H9 (cell line): ENCODE data around the gene ADAMTS5. TPM values are rescaled to one million over a fixed set of nuclear protein-coding genes. Genes with fewer than 3 reads are reported as not detected.

Experiments used
- DNase-seq: peaks from one replicate; pipeline ENCODE4 v3.0.0-alpha.2; 2017
- H2AFZ ChIP-seq: one replicate; pipeline ENCODE4 v1.6.1; 2013; ENCODE audit warnings: mild to moderate bottlenecking, low read length, control low read depth, moderate library complexity
- H2AK5ac ChIP-seq: 2 replicates; pipeline ENCODE4 v1.6.1; 2013; ENCODE audit warnings: low read length, control low read depth, mixed read lengths; ENCODE audit not compliant: insufficient read length
- H2BK120ac ChIP-seq: one replicate; pipeline ENCODE4 v1.6.1; 2013; ENCODE audit warnings: low read depth, mild to moderate bottlenecking, low read length, control low read depth, inconsistent platforms; ENCODE audit not compliant: poor library complexity, severe bottlenecking
- H2BK12ac ChIP-seq: 2 replicates; pipeline ENCODE4 v1.6.1; 2013; ENCODE audit warnings: low read length, control low read depth, mixed read lengths, low read depth; ENCODE audit not compliant: insufficient read length
- H2BK15ac ChIP-seq: 2 replicates; pipeline ENCODE4 v1.6.1; 2013; ENCODE audit warnings: low read depth, low read length, control low read depth
- H2BK20ac ChIP-seq: one replicate; pipeline ENCODE4 v1.6.1; 2013; ENCODE audit warnings: low read depth, mild to moderate bottlenecking, low read length, control low read depth, inconsistent platforms; ENCODE audit not compliant: poor library complexity, severe bottlenecking
- H2BK5ac ChIP-seq: 2 replicates; pipeline ENCODE4 v1.6.1; 2013; ENCODE audit warnings: low read length, control low read depth, mixed read lengths; ENCODE audit not compliant: insufficient read length
- H3K14ac ChIP-seq: 2 replicates; pipeline ENCODE4 v1.6.1; 2013; ENCODE audit warnings: low read length, control low read depth; ENCODE audit not compliant: insufficient read depth
- H3K18ac ChIP-seq: 2 replicates; pipeline ENCODE4 v1.6.1; 2013; ENCODE audit warnings: low read depth, mild to moderate bottlenecking, mixed read lengths, low read length, control low read depth; ENCODE audit not compliant: insufficient read length
- H3K23ac ChIP-seq: 2 replicates; pipeline ENCODE4 v1.6.1; 2013; ENCODE audit warnings: low read length, control low read depth, mixed read lengths, low read depth; ENCODE audit not compliant: insufficient read length
- H3K23me2 ChIP-seq: 2 replicates; pipeline ENCODE4 v1.6.1; 2013; ENCODE audit warnings: low read depth, mild to moderate bottlenecking, mixed read lengths, low read length, control low read depth; ENCODE audit not compliant: insufficient read length, poor library complexity, severe bottlenecking
- H3K27ac ChIP-seq: 2 replicates; pipeline ENCODE4 v1.5.1; 2013; ENCODE audit warnings: low read length, control low read depth, mixed read lengths, low read depth; ENCODE audit not compliant: insufficient read length
- H3K27me3 ChIP-seq: 2 replicates; pipeline ENCODE4 v1.6.1; 2013; ENCODE audit warnings: low read length, control low read depth, inconsistent platforms; ENCODE audit not compliant: insufficient read depth
- H3K4ac ChIP-seq: 2 replicates; pipeline ENCODE4 v1.6.1; 2013; ENCODE audit warnings: low read depth, mild to moderate bottlenecking, control low read depth, inconsistent platforms, low read length, moderate library complexity
- H3K4me1 ChIP-seq: 2 replicates; pipeline ENCODE4 v1.6.1; 2013; ENCODE audit warnings: low read length, control low read depth, inconsistent platforms; ENCODE audit not compliant: insufficient read depth
- H3K4me2 ChIP-seq: 2 replicates; pipeline ENCODE4 v1.6.1; 2013; ENCODE audit warnings: low read length, control low read depth, mixed read lengths; ENCODE audit not compliant: insufficient read length, insufficient read depth
- H3K56ac ChIP-seq: 2 replicates; pipeline ENCODE4 v1.6.1; 2013; ENCODE audit warnings: low read depth, mild to moderate bottlenecking, mixed read lengths, low read length, control low read depth; ENCODE audit not compliant: insufficient read length
- H3K79me1 ChIP-seq: 2 replicates; pipeline ENCODE4 v1.6.1; 2013; ENCODE audit warnings: low read depth, mild to moderate bottlenecking, moderate library complexity, low read length, control low read depth, inconsistent platforms; ENCODE audit not compliant: insufficient read depth, poor library complexity, severe bottlenecking
- H3K79me2 ChIP-seq: 2 replicates; pipeline ENCODE4 v1.6.1; 2013; ENCODE audit warnings: low read length, control low read depth, inconsistent platforms; ENCODE audit not compliant: insufficient read depth
- H3K9ac ChIP-seq: 2 replicates; pipeline ENCODE4 v1.6.1; 2013; ENCODE audit warnings: low read length, control low read depth, mixed read lengths; ENCODE audit not compliant: insufficient read length; ENCODE audit errors: extremely low read depth
- H3K9me3 ChIP-seq: one replicate; pipeline ENCODE4 v1.6.1; 2013; ENCODE audit warnings: low read depth, low read length, inconsistent platforms; ENCODE audit not compliant: control insufficient read depth
- H3T11ph ChIP-seq: one replicate; pipeline ENCODE4 v1.6.1; 2013; ENCODE audit warnings: mild to moderate bottlenecking, low read length, control low read depth, inconsistent platforms
- H4K20me1 ChIP-seq: one replicate; pipeline ENCODE4 v1.6.1; 2013; ENCODE audit not compliant: control insufficient read depth, insufficient read length, insufficient read depth
- H4K5ac ChIP-seq: 2 replicates; pipeline ENCODE4 v1.6.1; 2013; ENCODE audit warnings: low read depth, mild to moderate bottlenecking, mixed read lengths, low read length, control low read depth; ENCODE audit not compliant: insufficient read length
- H4K8ac ChIP-seq: replicated peaks from 2 replicates; pipeline ENCODE4 v1.6.1; 2013; ENCODE audit warnings: low read length, control low read depth, mixed read lengths, low read depth; ENCODE audit not compliant: insufficient read length
- H4K91ac ChIP-seq: 2 replicates; pipeline ENCODE4 v1.6.1; 2013; ENCODE audit warnings: low read depth, mild to moderate bottlenecking, moderate library complexity, mixed read lengths, low read length, control low read depth; ENCODE audit not compliant: insufficient read length
- H3K27ac Mint-ChIP-seq, 3 experiments: 2 replicates in 2 of 3; 3 replicates in 1 of 3; pipeline ENCODE4 v1.8.0; 2020 to 2021; ENCODE audit warnings: mixed read lengths in 3 of 3, mild to moderate bottlenecking in 1 of 3, moderate library complexity in 1 of 3
- H3K27me3 Mint-ChIP-seq: 2 replicates; pipeline ENCODE4 v1.8.0; 2021; ENCODE audit warnings: low read depth, mild to moderate bottlenecking, moderate library complexity, mixed read lengths
- H3K36me3 Mint-ChIP-seq, 3 experiments: 2 replicates in 2 of 3; 3 replicates in 1 of 3; pipeline ENCODE4 v1.8.0; 2020 to 2021; ENCODE audit warnings: low read depth in 3 of 3, mixed read lengths in 3 of 3; ENCODE audit not compliant: insufficient read depth in 1 of 3
- H3K4me1 Mint-ChIP-seq, 2 experiments: 2 replicates each; pipeline ENCODE4 v1.8.0; 2020; ENCODE audit warnings: mixed read lengths in 2 of 2
- H3K4me3 Mint-ChIP-seq, 2 experiments: 2 replicates in 1 of 2; 3 replicates in 1 of 2; pipeline ENCODE4 v1.8.0; 2020 to 2021; ENCODE audit warnings: mild to moderate bottlenecking in 2 of 2, mixed read lengths in 2 of 2, moderate library complexity in 1 of 2
- H3K9me3 Mint-ChIP-seq, 2 experiments: 2 replicates in 1 of 2; 3 replicates in 1 of 2; pipeline ENCODE4 v1.8.0; 2020; ENCODE audit warnings: mild to moderate bottlenecking in 2 of 2, mixed read lengths in 2 of 2, moderate library complexity in 1 of 2
- WGBS: extraction: QIAGEN DNeasy Blood & Tissue Kit; methylation state at CpG from one replicate; pipeline ENCODE4 v1.1.7; 2013; ENCODE audit warnings: missing lambda C conversion rate, low lambda C conversion rate, mixed read lengths; ENCODE audit not compliant: insufficient read length; ENCODE audit errors: extremely low coverage; 5-methylcytosine and 5-hydroxymethylcytosine counted together
- total RNA-seq: library from RNA; stranded (reverse); gene quantifications from 2 replicates; pipeline ENCODE4 v1.2.1, GENCODE V29; 2021
- TF ChIP-seq, protein P1 (sequence below): fragments of 200-600 bp; sonication (generic); conservative IDR thresholded peaks from 3 replicates; pipeline ENCODE4 v1.8.0; 2021; ENCODE audit warnings: antibody characterized with exemption, mild to moderate bottlenecking

The ADAMTS5 gene
- total RNA-seq, 1 experiment from 2014 or later = 0.90 TPM

DNA sequence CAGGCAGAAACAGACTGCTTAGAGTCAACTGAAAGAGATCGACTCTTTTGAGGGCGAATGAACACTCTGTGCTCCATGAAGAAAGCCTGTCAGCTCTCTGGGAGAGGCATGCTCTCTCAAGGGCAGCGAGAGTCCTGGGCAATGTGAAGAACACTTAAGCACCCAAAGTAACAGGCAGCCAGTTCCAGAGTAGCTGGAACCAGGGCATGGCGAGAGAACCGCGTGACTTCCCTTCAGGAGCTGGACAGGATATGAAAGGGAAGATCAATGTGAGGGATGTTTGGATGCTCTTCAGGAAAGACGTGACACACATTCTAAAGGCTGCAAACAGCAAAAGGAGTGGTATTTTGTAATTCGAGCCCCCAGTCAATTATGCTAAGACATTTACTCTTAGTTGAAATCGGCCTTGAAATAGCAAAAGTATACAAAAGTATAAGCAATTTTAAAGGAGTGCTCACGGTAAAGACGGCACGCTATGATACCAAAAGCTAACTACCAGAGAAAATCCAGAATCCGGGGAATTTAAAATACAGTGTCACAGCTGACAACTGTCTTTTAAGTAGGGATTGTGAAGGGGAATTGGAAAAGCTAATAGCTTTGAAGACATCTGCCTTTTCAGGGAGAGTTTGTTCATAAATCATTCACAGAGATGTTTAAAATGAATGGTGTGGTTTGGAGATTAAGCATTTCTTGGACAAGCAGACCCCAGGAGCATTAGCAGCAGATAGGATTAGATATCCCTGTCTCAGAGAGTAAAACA, 20.8 kb downstream of the ADAMTS5 start:
- WGBS = no CpG with 5 or more reads among the region's 13 CpGs
- peaks cover 17% of the 10 kb centered on the region for H3K27me3 Mint-ChIP-seq
- no peak for DNase-seq

More for the DNA sequence above, 20.8 kb downstream of the ADAMTS5 start:
- H3K4me2 ChIP-seq = no peak overlapping the region
- H2AK5ac ChIP-seq = no peak overlapping the region
- no peak overlapping the region for H2BK15ac ChIP-seq
- no peak overlapping the region for H3K27ac ChIP-seq
- no peak overlapping the region for H4K5ac ChIP-seq
- no peak overlapping the region for H3T11ph ChIP-seq
- no peak overlapping the region for H4K8ac ChIP-seq
- no peaks in the 10 kb centered on the region for H3K23me2 ChIP-seq
- H3K4me1 Mint-ChIP-seq = peaks cover 21 to 23% of the 10 kb centered on the region in 2 experiments
- no peak overlapping the region for H3K14ac ChIP-seq
- no peak overlapping the region for H3K18ac ChIP-seq
- no peaks in the 10 kb centered on the region for H3K79me2 ChIP-seq
- H4K91ac ChIP-seq = no peak overlapping the region
- no peak overlapping the region for H3K56ac ChIP-seq
- no peaks in the 10 kb centered on the region for H3K36me3 Mint-ChIP-seq
- H2BK20ac ChIP-seq = no peak overlapping the region
- H3K4me3 Mint-ChIP-seq = no peak overlapping the region
- no peak overlapping the region for H3K23ac ChIP-seq
- H3K9ac ChIP-seq = no peak overlapping the region
- H3K4me1 ChIP-seq = peaks cover 9% of the 10 kb centered on the region; the same call in 1 of the 2 replicates
- H3K27me3 ChIP-seq = no peaks in the 10 kb centered on the region
- H2AFZ ChIP-seq = no peak overlapping the region
- no peak overlapping the region for H2BK12ac ChIP-seq
- H3K4ac ChIP-seq = no peak overlapping the region
- no peaks in the 10 kb centered on the region for H3K9me3 ChIP-seq
- peak overlapping the region in 1 of 3 experiments; percentile 82; a peak in 2 of 7 replicates for H3K27ac Mint-ChIP-seq
- H3K79me1 ChIP-seq = no peaks in the 10 kb centered on the region
- TF ChIP-seq, protein P1, sequence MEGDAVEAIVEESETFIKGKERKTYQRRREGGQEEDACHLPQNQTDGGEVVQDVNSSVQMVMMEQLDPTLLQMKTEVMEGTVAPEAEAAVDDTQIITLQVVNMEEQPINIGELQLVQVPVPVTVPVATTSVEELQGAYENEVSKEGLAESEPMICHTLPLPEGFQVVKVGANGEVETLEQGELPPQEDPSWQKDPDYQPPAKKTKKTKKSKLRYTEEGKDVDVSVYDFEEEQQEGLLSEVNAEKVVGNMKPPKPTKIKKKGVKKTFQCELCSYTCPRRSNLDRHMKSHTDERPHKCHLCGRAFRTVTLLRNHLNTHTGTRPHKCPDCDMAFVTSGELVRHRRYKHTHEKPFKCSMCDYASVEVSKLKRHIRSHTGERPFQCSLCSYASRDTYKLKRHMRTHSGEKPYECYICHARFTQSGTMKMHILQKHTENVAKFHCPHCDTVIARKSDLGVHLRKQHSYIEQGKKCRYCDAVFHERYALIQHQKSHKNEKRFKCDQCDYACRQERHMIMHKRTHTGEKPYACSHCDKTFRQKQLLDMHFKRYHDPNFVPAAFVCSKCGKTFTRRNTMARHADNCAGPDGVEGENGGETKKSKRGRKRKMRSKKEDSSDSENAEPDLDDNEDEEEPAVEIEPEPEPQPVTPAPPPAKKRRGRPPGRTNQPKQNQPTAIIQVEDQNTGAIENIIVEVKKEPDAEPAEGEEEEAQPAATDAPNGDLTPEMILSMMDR = no peak
- H2BK5ac ChIP-seq = no peak overlapping the region
- H4K20me1 ChIP-seq = no peaks in the 10 kb centered on the region
- H2BK120ac ChIP-seq = no peak overlapping the region
- no peaks in the 10 kb centered on the region for H3K9me3 Mint-ChIP-seq
